Measurements from ENCODE around the gene GNB1. TPM values are rescaled to one million over a fixed set of nuclear protein-coding genes. Genes with fewer than 3 reads are reported as not detected.

Gene GNB1
- total and polyA plus RNA-seq, 3 donors from 2014 or later, result 223 to 256 (median 240) TPM

GRCh38 chr1:1914971-1915692, 24.2 kb upstream of the GNB1 start, which contains the start of gene CALML6:
Gene CALML6 (plus strand): TSS chr1:1915260. CDS start chr1:1915281, 21 bp downstream.
- Histone ChIP-seq H3K36me3 (ENCODE audit: low read depth, missing control alignments) (no peaks in the 10 kb centered on the region), H3K27ac (no peak within 1 kb of the TSS), H3K27me3 (no peaks in the 10 kb centered on the region), H3K4me3 (no peak within 1 kb of the TSS), H3K9me3 (no peaks in the 10 kb centered on the region), H3K4me1 (peaks cover 13% of the 10 kb centered on the region)
- intact Hi-C loops (cut with DNase I; ENCODE audit: low total_unique reads), result no loop called here
- DNase-seq, result no peak
- 87 to 90% methylated on average over 12 to 15 of the region's 15 CpGs for WGBS, 2 donors
- TF ChIP-seq POLR2A (IDR thresholded peaks at IDR 0.05), result no peak
- TF ChIP-seq, protein P1, sequence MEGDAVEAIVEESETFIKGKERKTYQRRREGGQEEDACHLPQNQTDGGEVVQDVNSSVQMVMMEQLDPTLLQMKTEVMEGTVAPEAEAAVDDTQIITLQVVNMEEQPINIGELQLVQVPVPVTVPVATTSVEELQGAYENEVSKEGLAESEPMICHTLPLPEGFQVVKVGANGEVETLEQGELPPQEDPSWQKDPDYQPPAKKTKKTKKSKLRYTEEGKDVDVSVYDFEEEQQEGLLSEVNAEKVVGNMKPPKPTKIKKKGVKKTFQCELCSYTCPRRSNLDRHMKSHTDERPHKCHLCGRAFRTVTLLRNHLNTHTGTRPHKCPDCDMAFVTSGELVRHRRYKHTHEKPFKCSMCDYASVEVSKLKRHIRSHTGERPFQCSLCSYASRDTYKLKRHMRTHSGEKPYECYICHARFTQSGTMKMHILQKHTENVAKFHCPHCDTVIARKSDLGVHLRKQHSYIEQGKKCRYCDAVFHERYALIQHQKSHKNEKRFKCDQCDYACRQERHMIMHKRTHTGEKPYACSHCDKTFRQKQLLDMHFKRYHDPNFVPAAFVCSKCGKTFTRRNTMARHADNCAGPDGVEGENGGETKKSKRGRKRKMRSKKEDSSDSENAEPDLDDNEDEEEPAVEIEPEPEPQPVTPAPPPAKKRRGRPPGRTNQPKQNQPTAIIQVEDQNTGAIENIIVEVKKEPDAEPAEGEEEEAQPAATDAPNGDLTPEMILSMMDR (IDR thresholded peaks at IDR 0.05), result no peak

GRCh38 chr1:1914101-1914970, 23.4 kb upstream of the GNB1 start:
- no peak for TF ChIP-seq POLR2A (IDR thresholded peaks at IDR 0.05)
- TF ChIP-seq, protein P1 (IDR thresholded peaks at IDR 0.05), result no peak
- intact Hi-C loops (cut with DNase I; ENCODE audit: low total_unique reads), result no loop called here
- Histone ChIP-seq H3K27me3 (no peaks in the 10 kb centered on the region), H3K36me3 (ENCODE audit: low read depth, missing control alignments) (no peaks in the 10 kb centered on the region), H3K4me1 (peaks cover 13% of the 10 kb centered on the region), H3K27ac (no peak overlapping the region), H3K9me3 (no peaks in the 10 kb centered on the region), H3K4me3 (no peak overlapping the region)
- WGBS, 2 donors, result 74 to 78% methylated on average over 11 to 20 of the region's 20 CpGs
- DNase-seq, result no peak

GRCh38 chr1:1911350-1912041, 20.6 kb upstream of the GNB1 start:
- no peak for DNase-seq
- Histone ChIP-seq H3K4me3 (no peak overlapping the region), H3K27ac (no peak overlapping the region), H3K36me3 (ENCODE audit: low read depth, missing control alignments) (no peaks in the 10 kb centered on the region), H3K27me3 (no peaks in the 10 kb centered on the region), H3K9me3 (no peaks in the 10 kb centered on the region), H3K4me1 (peaks cover 6% of the 10 kb centered on the region)
- intact Hi-C loops (cut with DNase I; ENCODE audit: low total_unique reads), result no loop called here
- TF ChIP-seq, protein P1 (IDR thresholded peaks at IDR 0.05), result no peak
- 83 to 88% methylated on average over 10 to 13 of the region's 13 CpGs for WGBS, 2 donors

- no peak overlapping the region for H3K27ac ChIP-seq
- no peaks in the 10 kb centered on the region for H3K36me3 ChIP-seq (ENCODE audit: low read depth, missing control alignments)
- H3K9me3 ChIP-seq, result no peaks in the 10 kb centered on the region
- WGBS, 2 donors, result 91 to 96% methylated on average over 14 to 22 of the region's 22 CpGs
- DNase-seq, result no peak
- TF ChIP-seq POLR2A (IDR thresholded peaks at IDR 0.05), result no peak
- TF ChIP-seq, protein P1 (IDR thresholded peaks at IDR 0.05), result no peak
- H3K4me1 ChIP-seq, result peaks cover 11% of the 10 kb centered on the region
- intact Hi-C loops (cut with DNase I; ENCODE audit: low total_unique reads), result no loop called here
- no peak overlapping the region for H3K4me3 ChIP-seq
- no peaks in the 10 kb centered on the region for H3K27me3 ChIP-seq
These were observed 19.9 kb upstream of the GNB1 start for GRCh38 chr1:1910651-1911331.

Measured in testis (tissue), 3 donors.